ENCODE measurements around the gene SETD2.

Gene SETD2

GRCh38 chr3:47006145-47006651 is 157.7 kb downstream of the SETD2 start:
- no peak for DNase-seq

- DNase-seq, result no peak
Observed at GRCh38 chr3:47005212-47006144, 158.4 kb downstream of the SETD2 start.

GRCh38 chr3:47004369-47005211 is 159.3 kb downstream of the SETD2 start:
- DNase-seq, result no peak

- DNase-seq, result no peak
Observed at GRCh38 chr3:47003461-47004368, 160.2 kb downstream of the SETD2 start.

GRCh38 chr3:47003056-47003410 is 160.9 kb downstream of the SETD2 start:
- DNase-seq, result no peak

- no peak for DNase-seq
Observed at GRCh38 chr3:47002171-47003055, 161.5 kb downstream of the SETD2 start.

GRCh38 chr3:47001731-47002170 is 162.2 kb downstream of the SETD2 start:
- no peak for DNase-seq

- no peak for DNase-seq
Observed at GRCh38 chr3:47000922-47001730, 162.8 kb downstream of the SETD2 start.

- DNase-seq, result no peak
Observed at GRCh38 chr3:47000198-47000815, 163.6 kb downstream of the SETD2 start.

- no peak for DNase-seq
Observed at GRCh38 chr3:46999516-47000197, 164.3 kb downstream of the SETD2 start.

- no peak for DNase-seq
Observed at GRCh38 chr3:46998852-46999515, 164.9 kb downstream of the SETD2 start.

- no peak for DNase-seq
Observed at GRCh38 chr3:46998121-46998851, 165.6 kb downstream of the SETD2 start.

GRCh38 chr3:46997453-46998091 is 166.3 kb downstream of the SETD2 start:
- DNase-seq, result no peak

GRCh38 chr3:46996689-46997452 is 167.0 kb downstream of the SETD2 start:
- no peak for DNase-seq

GRCh38 chr3:46995901-46996562 is 167.9 kb downstream of the SETD2 start:
- DNase-seq, result no peak

All from NCI-H2081 (cell line).